GM23338 (cell line): ENCODE results near the gene GNB1. TPM values are rescaled to one million over a fixed set of nuclear protein-coding genes. Genes with fewer than 3 reads are reported as not detected.

Experiments used
- ATAC-seq: fragments of 200-7000 bp; cut with Tn5 transposase; 3 replicates; pipeline ENCODE4 v1.9.1; 2020
- DNase-seq: peaks from one replicate; pipeline ENCODE4 v3.0.0-alpha.2; 2015; ENCODE audit warnings: low spot score
- H2AFZ ChIP-seq: fragments of 200-600 bp; sonication (generic); 2 replicates; pipeline ENCODE4 v1.8.0; 2016; ENCODE audit warnings: antibody characterized with exemption, mild to moderate bottlenecking, moderate library complexity
- H3F3A ChIP-seq: fragments of 200-600 bp; sonication (generic); replicated peaks from 2 replicates; pipeline ENCODE4 v1.8.0; 2017; ENCODE audit warnings: antibody characterized with exemption, mixed run types, low read depth
- H3K27ac ChIP-seq: fragments of 200-600 bp; sonication (generic); 2 replicates; pipeline ENCODE4 v1.6.1; 2016; ENCODE audit warnings: low read depth
- H3K27me3 ChIP-seq: fragments of 200-600 bp; sonication (generic); 2 replicates; pipeline ENCODE4 v1.8.0; 2016; ENCODE audit warnings: mild to moderate bottlenecking, mixed run types, moderate library complexity; ENCODE audit not compliant: insufficient read depth
- H3K36me3 ChIP-seq: fragments of 200-600 bp; sonication (generic); 2 replicates; pipeline ENCODE4 v1.8.0; 2016; ENCODE audit warnings: mild to moderate bottlenecking; ENCODE audit not compliant: insufficient read depth
- H3K4me1 ChIP-seq: fragments of 200-600 bp; sonication (generic); 2 replicates; pipeline ENCODE4 v1.8.0; 2016; ENCODE audit warnings: mild to moderate bottlenecking, moderate library complexity; ENCODE audit not compliant: insufficient read depth
- H3K4me2 ChIP-seq: fragments of 200-600 bp; sonication (generic); 2 replicates; pipeline ENCODE4 v1.7.1; 2017; ENCODE audit warnings: mixed run types
- H3K4me3 ChIP-seq: fragments of 200-600 bp; sonication (generic); 2 replicates; pipeline ENCODE4 v1.6.1; 2016; ENCODE audit warnings: mixed run types
- H3K79me2 ChIP-seq: fragments of 200-600 bp; sonication (generic); replicated peaks from 2 replicates; pipeline ENCODE4 v1.8.0; 2017; ENCODE audit warnings: mild to moderate bottlenecking; ENCODE audit not compliant: insufficient read depth
- H3K9me2 ChIP-seq: fragments of 200-600 bp; sonication (generic); 2 replicates; pipeline ENCODE4 v1.8.0; 2017; ENCODE audit not compliant: insufficient read depth
- H4K20me1 ChIP-seq: fragments of 200-600 bp; sonication (generic); replicated peaks from 2 replicates; pipeline ENCODE4 v1.8.0; 2017; ENCODE audit warnings: mild to moderate bottlenecking; ENCODE audit not compliant: insufficient read depth
- H3K27ac Mint-ChIP-seq: 2 replicates; pipeline ENCODE4 v1.8.0; 2020; ENCODE audit warnings: inconsistent platforms, mild to moderate bottlenecking, moderate library complexity, mixed read lengths
- H3K27me3 Mint-ChIP-seq: 3 replicates; pipeline ENCODE4 v1.8.0; 2022; ENCODE audit warnings: low read depth, mild to moderate bottlenecking, moderate library complexity, mixed read lengths, inconsistent platforms; ENCODE audit not compliant: insufficient read depth, poor library complexity
- H3K36me3 Mint-ChIP-seq: 3 replicates; pipeline ENCODE4 v1.8.0; 2021; ENCODE audit warnings: low read depth, mild to moderate bottlenecking, inconsistent platforms, moderate library complexity, mixed read lengths
- H3K4me1 Mint-ChIP-seq: 3 replicates; pipeline ENCODE4 v1.8.0; 2020; ENCODE audit warnings: mild to moderate bottlenecking, inconsistent platforms, mixed read lengths
- H3K4me3 Mint-ChIP-seq: 3 replicates; pipeline ENCODE4 v1.8.0; 2021; ENCODE audit warnings: moderate library complexity, mild to moderate bottlenecking, inconsistent platforms, mixed read lengths
- H3K9me3 Mint-ChIP-seq: 3 replicates; pipeline ENCODE4 v1.8.0; 2020; ENCODE audit warnings: moderate library complexity, mild to moderate bottlenecking, inconsistent platforms, mixed read lengths
- CREB1 ChIP-seq: fragments of 250-450 bp; sonication (Bioruptor Pico); IDR thresholded peaks from 2 replicates; pipeline ENCODE4 v1.5.0; 2020; ENCODE audit warnings: low read depth, mild to moderate bottlenecking, moderate library complexity
- CTCF ChIP-seq, 2 experiments: fragments of 200-600 bp in 1 of 2; sonication (generic) in 1 of 2; conservative IDR thresholded peaks; 2 replicates each; pipeline versions ENCODE4 v1.5.1 to v1.6.1; 2016 to 2017; ENCODE audit warnings: antibody characterized with exemption in 2 of 2, low read depth in 2 of 2, mild to moderate bottlenecking in 2 of 2, moderate library complexity in 1 of 2
- ETS1 ChIP-seq: IDR thresholded peaks from 2 replicates; pipeline ENCODE4 v1.6.1; 2016; ENCODE audit warnings: antibody characterized with exemption
- EZH2 ChIP-seq: fragments of 200-600 bp; sonication (generic); IDR thresholded peaks from one replicate; pipeline ENCODE4 v1.8.0; 2017; ENCODE audit warnings: antibody characterized with exemption, mild to moderate bottlenecking, low read depth; ENCODE audit not compliant: unreplicated experiment
- EZH2phosphoT487 ChIP-seq: fragments of 200-600 bp; sonication (generic); IDR thresholded peaks from one replicate; pipeline ENCODE4 v1.8.1; 2018; ENCODE audit warnings: antibody characterized with exemption; ENCODE audit not compliant: unreplicated experiment
- JUNB ChIP-seq: IDR thresholded peaks from one replicate; pipeline ENCODE4 v1.6.1; 2016; ENCODE audit warnings: antibody characterized with exemption; ENCODE audit not compliant: unreplicated experiment
- NANOG ChIP-seq: IDR thresholded peaks from 2 replicates; pipeline ENCODE4 v1.6.1; 2016; ENCODE audit warnings: antibody characterized with exemption, borderline replicate concordance
- POLR2AphosphoS5 ChIP-seq: IDR thresholded peaks from 2 replicates; pipeline ENCODE4 v1.6.1; 2016; ENCODE audit warnings: antibody characterized with exemption, low read depth
- REST ChIP-seq: IDR thresholded peaks from one replicate; pipeline ENCODE4 v1.6.1; 2018; ENCODE audit warnings: antibody characterized with exemption; ENCODE audit not compliant: unreplicated experiment
- STAT1 ChIP-seq: IDR thresholded peaks from one replicate; pipeline ENCODE4 v1.6.1; 2016; ENCODE audit warnings: antibody characterized with exemption; ENCODE audit not compliant: unreplicated experiment
- ZNF114 ChIP-seq: fragments of 250-450 bp; sonication (Bioruptor Pico); IDR thresholded peaks from 2 replicates; pipeline ENCODE4 v1.5.0; 2020; ENCODE audit warnings: mild to moderate bottlenecking, moderate library complexity
- ZNF331 ChIP-seq: fragments of 250-450 bp; sonication (Bioruptor Pico); IDR thresholded peaks from 2 replicates; pipeline ENCODE4 v1.5.0; 2020; ENCODE audit warnings: low read depth, mild to moderate bottlenecking, moderate library complexity
- ZNF462 ChIP-seq: fragments of 250-450 bp; sonication (Bioruptor Pico); IDR thresholded peaks from 2 replicates; pipeline ENCODE4 v1.5.0; 2020; ENCODE audit warnings: mild to moderate bottlenecking, moderate library complexity
- polyA plus RNA-seq: library from polyadenylated mRNA; unstranded; fragments of >200 nt; fragmentation: Nextera tagmentation; extraction: Ambion mirVana; gene quantifications from 2 replicates; pipeline ENCODE4 v1.2.1, GENCODE V29; 2016
- total RNA-seq: library from RNA; depleted of rRNA; stranded (reverse); fragments of >200 nt; shearing (Covaris generic); gene quantifications from 2 replicates; pipeline ENCODE4 v1.2.3, GENCODE V29; 2014

GNB1 gene
- total and polyA plus RNA-seq, 2 experiments from 2014 or later = 65.4 to 138 TPM

DNA sequence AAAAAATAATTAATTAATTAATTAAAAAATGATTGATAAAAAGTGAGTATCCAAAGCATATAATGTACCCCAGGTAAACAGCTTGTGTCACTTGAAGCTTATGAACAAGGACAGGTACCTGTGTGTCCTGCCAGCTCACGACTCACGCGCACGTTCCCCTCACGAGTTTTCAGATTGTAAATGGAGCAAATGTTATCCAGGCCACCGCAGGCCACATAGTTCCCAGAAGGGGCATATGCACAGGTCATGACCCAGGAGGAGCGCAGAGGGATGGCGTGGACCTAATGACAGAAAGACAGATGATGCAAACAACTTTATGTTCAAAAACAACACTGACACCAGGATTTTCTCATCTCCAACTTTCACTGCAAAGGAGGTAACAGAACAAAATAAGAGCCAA is 86.6 kb downstream of the GNB1 start:
- Mint-ChIP-seq H3K4me3 (no peak overlapping the region), H3K4me1 (no peaks in the 10 kb centered on the region), H3K27ac (no peak overlapping the region), H3K36me3 (peaks cover 62% of the 10 kb centered on the region), H3K9me3 (no peaks in the 10 kb centered on the region), H3K27me3 (peaks cover 6% of the 10 kb centered on the region)
- TF ChIP-seq ZNF114 (CRISPR knock-in tag) (no peak), JUNB (no peak), CTCF (conservative IDR thresholded peaks at IDR 0.05; ENCODE audit: low read depth in 2 of 2) (no peak), ZNF331 (CRISPR knock-in tag) (no peak), POLR2AphosphoS5 (no peak), ETS1 (no peak), EZH2phosphoT487 (no peak), REST (no peak), EZH2 (no peak), STAT1 (no peak), NANOG (no peak), CREB1 (CRISPR knock-in tag) (no peak), ZNF462 (CRISPR knock-in tag) (no peak)
- H4K20me1 ChIP-seq = peaks cover 24% of the 10 kb centered on the region
- H3K27ac ChIP-seq = no peak overlapping the region
- peaks cover 66% of the 10 kb centered on the region for H3K79me2 ChIP-seq
- no peaks in the 10 kb centered on the region for H3K27me3 ChIP-seq
- no peak overlapping the region for H3K4me3 ChIP-seq
- peaks cover 36% of the 10 kb centered on the region for H3F3A ChIP-seq
- H3K36me3 ChIP-seq = peaks cover 45% of the 10 kb centered on the region
- ATAC-seq (no peak), DNase-seq (no peak)
- H2AFZ ChIP-seq = no peak overlapping the region
- no peaks in the 10 kb centered on the region for H3K9me2 ChIP-seq
- H3K4me1 ChIP-seq = no peaks in the 10 kb centered on the region
- no peak overlapping the region for H3K4me2 ChIP-seq
